Measurements from ENCODE around the gene TMEM45A. TPM values are rescaled to one million over a fixed set of nuclear protein-coding genes. Genes with fewer than 3 reads are reported as not detected.

The TMEM45A gene
- total RNA-seq, 1 experiment from 2014 or later, result 6.6 TPM

DNA sequence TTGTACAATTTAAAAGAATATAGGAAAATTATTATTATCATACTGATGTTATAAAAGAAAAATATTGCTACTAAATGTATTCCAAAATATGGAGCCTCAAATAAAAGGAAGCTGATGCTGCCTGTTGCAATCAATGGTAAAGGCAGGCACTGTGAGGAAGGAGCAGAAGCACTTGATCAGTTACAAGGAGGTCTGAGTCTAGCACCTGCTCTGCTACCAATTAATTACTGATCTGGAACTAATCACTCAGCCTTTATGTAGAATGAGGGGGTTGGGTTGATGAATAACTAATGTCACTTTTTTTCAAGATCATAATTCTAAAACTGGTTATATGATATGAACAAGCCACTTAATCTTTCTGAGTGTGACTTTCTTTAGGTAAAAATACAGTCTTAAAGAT, 122.5 kb downstream of the TMEM45A start (continued):
- TF ChIP-seq, protein P1, sequence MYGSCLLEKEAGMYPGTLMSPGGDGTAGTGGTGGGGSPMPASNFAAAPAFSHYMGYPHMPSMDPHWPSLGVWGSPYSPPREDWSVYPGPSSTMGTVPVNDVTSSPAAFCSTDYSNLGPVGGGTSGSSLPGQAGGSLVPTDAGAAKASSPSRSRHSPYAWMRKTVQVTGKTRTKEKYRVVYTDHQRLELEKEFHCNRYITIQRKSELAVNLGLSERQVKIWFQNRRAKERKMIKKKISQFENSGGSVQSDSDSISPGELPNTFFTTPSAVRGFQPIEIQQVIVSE (CRISPR knock-in tag; IDR thresholded peaks at IDR 0.05; ENCODE audit: borderline replicate concordance), result no peak
- TF ChIP-seq ZNF232 (CRISPR knock-in tag; IDR thresholded peaks at IDR 0.05) (no peak), ZNF138 (CRISPR knock-in tag; conservative IDR thresholded peaks at IDR 0.05) (no peak), ZNF416 (CRISPR knock-in tag; IDR thresholded peaks at IDR 0.05) (no peak), GRHL2 (CRISPR knock-in tag; IDR thresholded peaks at IDR 0.05; ENCODE audit: insufficient replicate concordance, severe bottlenecking) (no peak), IRF2 (CRISPR knock-in tag; IDR thresholded peaks at IDR 0.05; ENCODE audit: borderline replicate concordance, low read depth) (no peak)
- TF ChIP-seq, protein P2, sequence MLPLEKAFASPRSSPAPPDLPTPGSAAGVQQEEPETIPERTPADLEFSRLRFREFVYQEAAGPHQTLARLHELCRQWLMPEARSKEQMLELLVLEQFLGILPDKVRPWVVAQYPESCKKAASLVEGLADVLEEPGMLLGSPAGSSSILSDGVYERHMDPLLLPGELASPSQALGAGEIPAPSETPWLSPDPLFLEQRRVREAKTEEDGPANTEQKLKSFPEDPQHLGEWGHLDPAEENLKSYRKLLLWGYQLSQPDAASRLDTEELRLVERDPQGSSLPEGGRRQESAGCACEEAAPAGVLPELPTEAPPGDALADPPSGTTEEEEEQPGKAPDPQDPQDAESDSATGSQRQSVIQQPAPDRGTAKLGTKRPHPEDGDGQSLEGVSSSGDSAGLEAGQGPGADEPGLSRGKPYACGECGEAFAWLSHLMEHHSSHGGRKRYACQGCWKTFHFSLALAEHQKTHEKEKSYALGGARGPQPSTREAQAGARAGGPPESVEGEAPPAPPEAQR (CRISPR knock-in tag; IDR thresholded peaks at IDR 0.05), result no peak
- TF ChIP-seq, protein P3, sequence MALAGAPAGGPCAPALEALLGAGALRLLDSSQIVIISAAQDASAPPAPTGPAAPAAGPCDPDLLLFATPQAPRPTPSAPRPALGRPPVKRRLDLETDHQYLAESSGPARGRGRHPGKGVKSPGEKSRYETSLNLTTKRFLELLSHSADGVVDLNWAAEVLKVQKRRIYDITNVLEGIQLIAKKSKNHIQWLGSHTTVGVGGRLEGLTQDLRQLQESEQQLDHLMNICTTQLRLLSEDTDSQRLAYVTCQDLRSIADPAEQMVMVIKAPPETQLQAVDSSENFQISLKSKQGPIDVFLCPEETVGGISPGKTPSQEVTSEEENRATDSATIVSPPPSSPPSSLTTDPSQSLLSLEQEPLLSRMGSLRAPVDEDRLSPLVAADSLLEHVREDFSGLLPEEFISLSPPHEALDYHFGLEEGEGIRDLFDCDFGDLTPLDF (CRISPR knock-in tag; IDR thresholded peaks at IDR 0.05), result no peak
- TF ChIP-seq, protein P4, sequence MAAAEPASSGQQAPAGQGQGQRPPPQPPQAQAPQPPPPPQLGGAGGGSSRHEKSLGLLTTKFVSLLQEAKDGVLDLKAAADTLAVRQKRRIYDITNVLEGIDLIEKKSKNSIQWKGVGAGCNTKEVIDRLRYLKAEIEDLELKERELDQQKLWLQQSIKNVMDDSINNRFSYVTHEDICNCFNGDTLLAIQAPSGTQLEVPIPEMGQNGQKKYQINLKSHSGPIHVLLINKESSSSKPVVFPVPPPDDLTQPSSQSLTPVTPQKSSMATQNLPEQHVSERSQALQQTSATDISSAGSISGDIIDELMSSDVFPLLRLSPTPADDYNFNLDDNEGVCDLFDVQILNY (CRISPR knock-in tag; IDR thresholded peaks at IDR 0.05), result no peak
- TF ChIP-seq, protein P5, sequence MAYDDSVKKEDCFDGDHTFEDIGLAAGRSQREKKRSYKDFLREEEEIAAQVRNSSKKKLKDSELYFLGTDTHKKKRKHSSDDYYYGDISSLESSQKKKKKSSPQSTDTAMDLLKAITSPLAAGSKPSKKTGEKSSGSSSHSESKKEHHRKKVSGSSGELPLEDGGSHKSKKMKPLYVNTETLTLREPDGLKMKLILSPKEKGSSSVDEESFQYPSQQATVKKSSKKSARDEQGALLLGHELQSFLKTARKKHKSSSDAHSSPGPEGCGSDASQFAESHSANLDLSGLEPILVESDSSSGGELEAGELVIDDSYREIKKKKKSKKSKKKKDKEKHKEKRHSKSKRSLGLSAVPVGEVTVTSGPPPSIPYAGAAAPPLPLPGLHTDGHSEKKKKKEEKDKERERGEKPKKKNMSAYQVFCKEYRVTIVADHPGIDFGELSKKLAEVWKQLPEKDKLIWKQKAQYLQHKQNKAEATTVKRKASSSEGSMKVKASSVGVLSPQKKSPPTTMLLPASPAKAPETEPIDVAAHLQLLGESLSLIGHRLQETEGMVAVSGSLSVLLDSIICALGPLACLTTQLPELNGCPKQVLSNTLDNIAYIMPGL (CRISPR knock-in tag; IDR thresholded peaks at IDR 0.05), result no peak
- TF ChIP-seq, protein P6, sequence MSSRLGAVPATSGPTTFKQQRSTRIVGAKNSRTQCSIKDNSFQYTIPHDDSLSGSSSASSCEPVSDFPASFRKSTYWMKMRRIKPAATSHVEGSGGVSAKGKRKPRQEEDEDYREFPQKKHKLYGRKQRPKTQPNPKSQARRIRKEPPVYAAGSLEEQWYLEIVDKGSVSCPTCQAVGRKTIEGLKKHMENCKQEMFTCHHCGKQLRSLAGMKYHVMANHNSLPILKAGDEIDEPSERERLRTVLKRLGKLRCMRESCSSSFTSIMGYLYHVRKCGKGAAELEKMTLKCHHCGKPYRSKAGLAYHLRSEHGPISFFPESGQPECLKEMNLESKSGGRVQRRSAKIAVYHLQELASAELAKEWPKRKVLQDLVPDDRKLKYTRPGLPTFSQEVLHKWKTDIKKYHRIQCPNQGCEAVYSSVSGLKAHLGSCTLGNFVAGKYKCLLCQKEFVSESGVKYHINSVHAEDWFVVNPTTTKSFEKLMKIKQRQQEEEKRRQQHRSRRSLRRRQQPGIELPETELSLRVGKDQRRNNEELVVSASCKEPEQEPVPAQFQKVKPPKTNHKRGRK (CRISPR knock-in tag; IDR thresholded peaks at IDR 0.05; ENCODE audit: borderline replicate concordance), result no peak

DNA sequence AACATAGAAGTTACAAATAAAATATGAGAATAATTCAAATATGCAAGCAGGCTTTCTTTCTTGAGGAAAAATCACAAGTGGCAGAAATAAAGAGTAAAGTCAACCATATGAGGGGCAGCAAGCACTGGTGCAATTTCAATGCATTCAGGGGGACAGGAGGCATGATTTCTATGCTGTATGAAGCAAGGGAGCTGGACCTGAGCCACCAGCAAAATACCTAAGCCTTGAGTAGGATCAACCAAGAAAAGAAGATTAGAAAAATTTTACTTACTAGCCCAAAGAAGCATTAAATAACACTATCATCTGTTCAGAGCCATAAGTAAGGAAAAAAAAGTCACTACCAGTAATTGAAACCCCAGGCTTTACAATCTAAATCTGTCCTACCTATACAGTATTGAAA, 123.3 kb downstream of the TMEM45A start:
- POLR2A ChIA-PET, result no interaction called here
- DNase-seq (ENCODE audit: low spot score), result no peak
- no peak for TF ChIP-seq OVOL2 (CRISPR knock-in tag; IDR thresholded peaks at IDR 0.05; ENCODE audit: borderline replicate concordance)
- TF ChIP-seq GTF2I (CRISPR knock-in tag; conservative IDR thresholded peaks at IDR 0.05), result no peak
- TF ChIP-seq, protein P7, sequence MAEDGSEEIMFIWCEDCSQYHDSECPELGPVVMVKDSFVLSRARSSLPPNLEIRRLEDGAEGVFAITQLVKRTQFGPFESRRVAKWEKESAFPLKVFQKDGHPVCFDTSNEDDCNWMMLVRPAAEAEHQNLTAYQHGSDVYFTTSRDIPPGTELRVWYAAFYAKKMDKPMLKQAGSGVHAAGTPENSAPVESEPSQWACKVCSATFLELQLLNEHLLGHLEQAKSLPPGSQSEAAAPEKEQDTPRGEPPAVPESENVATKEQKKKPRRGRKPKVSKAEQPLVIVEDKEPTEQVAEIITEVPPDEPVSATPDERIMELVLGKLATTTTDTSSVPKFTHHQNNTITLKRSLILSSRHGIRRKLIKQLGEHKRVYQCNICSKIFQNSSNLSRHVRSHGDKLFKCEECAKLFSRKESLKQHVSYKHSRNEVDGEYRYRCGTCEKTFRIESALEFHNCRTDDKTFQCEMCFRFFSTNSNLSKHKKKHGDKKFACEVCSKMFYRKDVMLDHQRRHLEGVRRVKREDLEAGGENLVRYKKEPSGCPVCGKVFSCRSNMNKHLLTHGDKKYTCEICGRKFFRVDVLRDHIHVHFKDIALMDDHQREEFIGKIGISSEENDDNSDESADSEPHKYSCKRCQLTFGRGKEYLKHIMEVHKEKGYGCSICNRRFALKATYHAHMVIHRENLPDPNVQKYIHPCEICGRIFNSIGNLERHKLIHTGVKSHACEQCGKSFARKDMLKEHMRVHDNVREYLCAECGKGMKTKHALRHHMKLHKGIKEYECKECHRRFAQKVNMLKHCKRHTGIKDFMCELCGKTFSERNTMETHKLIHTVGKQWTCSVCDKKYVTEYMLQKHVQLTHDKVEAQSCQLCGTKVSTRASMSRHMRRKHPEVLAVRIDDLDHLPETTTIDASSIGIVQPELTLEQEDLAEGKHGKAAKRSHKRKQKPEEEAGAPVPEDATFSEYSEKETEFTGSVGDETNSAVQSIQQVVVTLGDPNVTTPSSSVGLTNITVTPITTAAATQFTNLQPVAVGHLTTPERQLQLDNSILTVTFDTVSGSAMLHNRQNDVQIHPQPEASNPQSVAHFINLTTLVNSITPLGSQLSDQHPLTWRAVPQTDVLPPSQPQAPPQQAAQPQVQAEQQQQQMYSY (CRISPR knock-in tag; IDR thresholded peaks at IDR 0.05), result no peak
- TF ChIP-seq NR1H2 (CRISPR knock-in tag; IDR thresholded peaks at IDR 0.05), result no peak
- TF ChIP-seq, protein P8, sequence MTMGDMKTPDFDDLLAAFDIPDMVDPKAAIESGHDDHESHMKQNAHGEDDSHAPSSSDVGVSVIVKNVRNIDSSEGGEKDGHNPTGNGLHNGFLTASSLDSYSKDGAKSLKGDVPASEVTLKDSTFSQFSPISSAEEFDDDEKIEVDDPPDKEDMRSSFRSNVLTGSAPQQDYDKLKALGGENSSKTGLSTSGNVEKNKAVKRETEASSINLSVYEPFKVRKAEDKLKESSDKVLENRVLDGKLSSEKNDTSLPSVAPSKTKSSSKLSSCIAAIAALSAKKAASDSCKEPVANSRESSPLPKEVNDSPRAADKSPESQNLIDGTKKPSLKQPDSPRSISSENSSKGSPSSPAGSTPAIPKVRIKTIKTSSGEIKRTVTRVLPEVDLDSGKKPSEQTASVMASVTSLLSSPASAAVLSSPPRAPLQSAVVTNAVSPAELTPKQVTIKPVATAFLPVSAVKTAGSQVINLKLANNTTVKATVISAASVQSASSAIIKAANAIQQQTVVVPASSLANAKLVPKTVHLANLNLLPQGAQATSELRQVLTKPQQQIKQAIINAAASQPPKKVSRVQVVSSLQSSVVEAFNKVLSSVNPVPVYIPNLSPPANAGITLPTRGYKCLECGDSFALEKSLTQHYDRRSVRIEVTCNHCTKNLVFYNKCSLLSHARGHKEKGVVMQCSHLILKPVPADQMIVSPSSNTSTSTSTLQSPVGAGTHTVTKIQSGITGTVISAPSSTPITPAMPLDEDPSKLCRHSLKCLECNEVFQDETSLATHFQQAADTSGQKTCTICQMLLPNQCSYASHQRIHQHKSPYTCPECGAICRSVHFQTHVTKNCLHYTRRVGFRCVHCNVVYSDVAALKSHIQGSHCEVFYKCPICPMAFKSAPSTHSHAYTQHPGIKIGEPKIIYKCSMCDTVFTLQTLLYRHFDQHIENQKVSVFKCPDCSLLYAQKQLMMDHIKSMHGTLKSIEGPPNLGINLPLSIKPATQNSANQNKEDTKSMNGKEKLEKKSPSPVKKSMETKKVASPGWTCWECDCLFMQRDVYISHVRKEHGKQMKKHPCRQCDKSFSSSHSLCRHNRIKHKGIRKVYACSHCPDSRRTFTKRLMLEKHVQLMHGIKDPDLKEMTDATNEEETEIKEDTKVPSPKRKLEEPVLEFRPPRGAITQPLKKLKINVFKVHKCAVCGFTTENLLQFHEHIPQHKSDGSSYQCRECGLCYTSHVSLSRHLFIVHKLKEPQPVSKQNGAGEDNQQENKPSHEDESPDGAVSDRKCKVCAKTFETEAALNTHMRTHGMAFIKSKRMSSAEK (CRISPR knock-in tag; IDR thresholded peaks at IDR 0.05; ENCODE audit: borderline replicate concordance), result no peak
- TF ChIP-seq, protein P1 (CRISPR knock-in tag; IDR thresholded peaks at IDR 0.05; ENCODE audit: borderline replicate concordance), result no peak
- TF ChIP-seq, protein P2 (CRISPR knock-in tag; IDR thresholded peaks at IDR 0.05), result no peak

More for the DNA sequence above, 123.3 kb downstream of the TMEM45A start:
- H3K4me3 Mint-ChIP-seq, result no peak overlapping the region
- H3K27ac Mint-ChIP-seq, result no peak overlapping the region
- no peaks in the 10 kb centered on the region for H3K36me3 Mint-ChIP-seq
- no peaks in the 10 kb centered on the region; the same call in 1 of the 2 replicates for H3K9me3 Mint-ChIP-seq
- ATAC-seq, result no peak
- H3K27me3 Mint-ChIP-seq (ENCODE audit: low read depth), result no peaks in the 10 kb centered on the region
- peaks cover under 1% of the 10 kb centered on the region; the same call in 1 of the 2 replicates for H3K4me1 Mint-ChIP-seq
- CTCF ChIA-PET, result no interaction called here
